Glutamatergic neuron (in vitro differentiated cells): Measurements from ENCODE around the gene TMPRSS13. TPM values are rescaled to one million over a fixed set of nuclear protein-coding genes. Genes with fewer than 3 reads are reported as not detected.

Experiments used
- DNase-seq: peaks from one replicate; pipeline ENCODE4 v3.0.0; 2022
- H3K27ac Mint-ChIP-seq: one replicate; pipeline ENCODE4 v1.8.0; 2020; ENCODE audit warnings: mild to moderate bottlenecking, mixed read lengths, inconsistent platforms; ENCODE audit not compliant: unreplicated experiment
- H3K27me3 Mint-ChIP-seq: one replicate; pipeline ENCODE4 v1.8.0; 2020; ENCODE audit warnings: mild to moderate bottlenecking, moderate library complexity, mixed read lengths, inconsistent platforms; ENCODE audit not compliant: unreplicated experiment
- H3K36me3 Mint-ChIP-seq: one replicate; pipeline ENCODE4 v1.8.0; 2020; ENCODE audit warnings: mild to moderate bottlenecking, mixed read lengths, inconsistent platforms; ENCODE audit not compliant: unreplicated experiment
- H3K4me1 Mint-ChIP-seq: one replicate; pipeline ENCODE4 v1.8.0; 2020; ENCODE audit warnings: mild to moderate bottlenecking, low read depth, mixed read lengths, inconsistent platforms; ENCODE audit not compliant: unreplicated experiment
- H3K4me3 Mint-ChIP-seq: one replicate; pipeline ENCODE4 v1.8.0; 2020; ENCODE audit warnings: mild to moderate bottlenecking, mixed read lengths, inconsistent platforms; ENCODE audit not compliant: unreplicated experiment
- H3K9me3 Mint-ChIP-seq: one replicate; pipeline ENCODE4 v1.8.0; 2020; ENCODE audit warnings: mild to moderate bottlenecking, moderate library complexity, mixed read lengths, inconsistent platforms; ENCODE audit not compliant: unreplicated experiment
- total RNA-seq: library from RNA; stranded (reverse); fragmentation: NEBNext Ultra II Directional; extraction: Animal tissue kit (Norgen Biotek cat#: 25700); gene quantifications from one replicate; pipeline ENCODE4 v1.2.1, GENCODE V29; 2021; ENCODE audit not compliant: unreplicated experiment
- TF ChIP-seq, protein P1 (sequence below): fragments of 200-600 bp; sonication (generic); IDR thresholded peaks from one replicate; pipeline ENCODE4 v1.5.0; 2021; ENCODE audit not compliant: partially characterized antibody, unreplicated experiment

Gene TMPRSS13
- total RNA-seq, 1 donor from 2014 or later: 0.32 TPM

DNA sequence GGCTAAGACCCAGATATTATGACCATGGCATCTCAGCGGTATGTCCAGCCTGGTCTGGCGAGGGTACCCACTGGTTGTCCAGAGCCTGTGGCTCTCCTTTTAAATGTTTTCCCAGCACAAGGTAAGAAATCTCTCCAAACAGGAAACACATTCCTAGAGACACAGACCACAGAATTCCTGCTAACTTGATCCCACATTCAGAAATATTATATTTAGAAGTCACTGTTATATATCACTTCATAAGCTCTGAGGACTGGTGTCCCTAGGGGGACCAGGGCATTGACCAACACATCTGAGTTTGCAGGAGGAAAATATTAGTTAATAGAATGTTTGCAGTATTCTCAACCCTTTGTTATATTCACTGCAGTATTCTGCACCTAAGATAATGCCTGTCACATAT, 23.1 kb downstream of the TMPRSS13 start:
- peaks cover 2% of the 10 kb centered on the region for H3K27me3 Mint-ChIP-seq
- peaks cover 6% of the 10 kb centered on the region for H3K9me3 Mint-ChIP-seq
- TF ChIP-seq, protein P1, sequence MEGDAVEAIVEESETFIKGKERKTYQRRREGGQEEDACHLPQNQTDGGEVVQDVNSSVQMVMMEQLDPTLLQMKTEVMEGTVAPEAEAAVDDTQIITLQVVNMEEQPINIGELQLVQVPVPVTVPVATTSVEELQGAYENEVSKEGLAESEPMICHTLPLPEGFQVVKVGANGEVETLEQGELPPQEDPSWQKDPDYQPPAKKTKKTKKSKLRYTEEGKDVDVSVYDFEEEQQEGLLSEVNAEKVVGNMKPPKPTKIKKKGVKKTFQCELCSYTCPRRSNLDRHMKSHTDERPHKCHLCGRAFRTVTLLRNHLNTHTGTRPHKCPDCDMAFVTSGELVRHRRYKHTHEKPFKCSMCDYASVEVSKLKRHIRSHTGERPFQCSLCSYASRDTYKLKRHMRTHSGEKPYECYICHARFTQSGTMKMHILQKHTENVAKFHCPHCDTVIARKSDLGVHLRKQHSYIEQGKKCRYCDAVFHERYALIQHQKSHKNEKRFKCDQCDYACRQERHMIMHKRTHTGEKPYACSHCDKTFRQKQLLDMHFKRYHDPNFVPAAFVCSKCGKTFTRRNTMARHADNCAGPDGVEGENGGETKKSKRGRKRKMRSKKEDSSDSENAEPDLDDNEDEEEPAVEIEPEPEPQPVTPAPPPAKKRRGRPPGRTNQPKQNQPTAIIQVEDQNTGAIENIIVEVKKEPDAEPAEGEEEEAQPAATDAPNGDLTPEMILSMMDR: no peak
- peaks cover 8% of the 10 kb centered on the region for H3K4me1 Mint-ChIP-seq
- DNase-seq: no peak
- H3K36me3 Mint-ChIP-seq: no peaks in the 10 kb centered on the region
- no peak overlapping the region for H3K4me3 Mint-ChIP-seq
- no peak overlapping the region for H3K27ac Mint-ChIP-seq

DNA sequence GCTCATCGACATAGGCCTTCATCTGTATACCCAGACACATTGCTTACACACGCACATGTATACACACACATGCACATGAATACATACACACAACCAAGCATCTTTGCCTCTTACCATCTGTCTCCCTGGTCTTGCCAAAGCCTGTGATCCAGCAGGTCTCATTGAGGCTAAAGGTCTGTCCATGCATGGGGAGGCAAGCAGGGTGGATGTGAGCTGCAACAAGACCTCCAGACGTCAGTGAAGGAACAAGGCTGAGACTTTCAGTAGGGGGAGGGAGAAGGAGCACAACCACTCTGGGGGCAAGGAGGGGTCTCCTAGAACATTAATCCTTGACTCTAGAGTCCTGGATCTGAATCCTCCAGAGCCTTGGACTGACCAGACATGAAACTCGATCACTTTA, 23.7 kb downstream of the TMPRSS13 start:
- H3K27me3 Mint-ChIP-seq: peaks cover 2% of the 10 kb centered on the region
- H3K4me1 Mint-ChIP-seq: peaks cover 8% of the 10 kb centered on the region
- no peak overlapping the region for H3K27ac Mint-ChIP-seq
- no peak overlapping the region for H3K4me3 Mint-ChIP-seq
- H3K9me3 Mint-ChIP-seq: peaks cover 2% of the 10 kb centered on the region
- DNase-seq: no peak
- TF ChIP-seq, protein P1: no peak
- no peaks in the 10 kb centered on the region for H3K36me3 Mint-ChIP-seq

DNA sequence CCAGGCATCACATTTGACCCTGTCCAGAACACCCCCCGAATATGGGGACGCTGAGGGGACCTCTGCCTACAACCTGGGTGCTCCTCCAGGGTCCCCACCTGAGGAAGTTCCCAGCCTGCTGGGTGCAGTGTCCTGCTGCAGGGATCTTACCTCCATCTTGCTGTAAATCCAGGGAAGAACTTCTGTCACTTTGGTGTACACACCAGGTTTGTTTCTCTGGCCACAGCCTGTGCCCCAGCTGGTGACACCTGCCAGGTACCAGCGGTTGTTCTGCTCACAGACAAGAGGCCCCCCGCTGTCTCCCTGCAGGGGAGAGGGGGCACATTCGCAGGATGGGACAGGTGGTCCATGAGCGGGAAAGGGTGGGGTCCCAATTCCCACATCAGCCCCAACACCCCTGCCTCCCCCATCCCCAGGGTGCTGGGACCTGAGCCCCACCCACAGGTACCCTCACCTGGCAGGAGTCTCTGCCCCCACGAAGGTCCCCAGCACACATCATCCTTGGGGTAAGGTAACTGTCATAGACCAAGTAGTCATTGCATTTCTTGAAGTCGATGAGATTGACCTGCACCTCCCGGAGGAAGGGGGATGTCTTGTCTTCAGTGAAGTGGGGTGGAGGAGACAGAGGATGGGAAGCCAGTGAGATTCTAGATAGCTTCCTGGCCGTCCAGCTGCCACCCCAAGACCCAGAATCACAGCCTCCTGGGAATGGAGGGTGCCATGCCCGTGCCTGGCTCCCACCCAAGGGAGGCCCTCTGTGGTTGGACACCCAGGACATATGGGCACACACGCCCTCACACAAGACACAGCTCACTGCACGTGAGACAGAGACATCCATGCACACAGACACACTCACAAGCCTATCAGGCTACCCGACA, 25.5 kb downstream of the TMPRSS13 start:
- Mint-ChIP-seq H3K4me1 (peaks cover 8% of the 10 kb centered on the region), H3K4me3 (no peak overlapping the region), H3K36me3 (no peaks in the 10 kb centered on the region), H3K27me3 (peaks cover 5% of the 10 kb centered on the region), H3K9me3 (peaks cover 2% of the 10 kb centered on the region), H3K27ac (no peak overlapping the region)
- TF ChIP-seq, protein P1: no peak
- DNase-seq: no peak

DNA sequence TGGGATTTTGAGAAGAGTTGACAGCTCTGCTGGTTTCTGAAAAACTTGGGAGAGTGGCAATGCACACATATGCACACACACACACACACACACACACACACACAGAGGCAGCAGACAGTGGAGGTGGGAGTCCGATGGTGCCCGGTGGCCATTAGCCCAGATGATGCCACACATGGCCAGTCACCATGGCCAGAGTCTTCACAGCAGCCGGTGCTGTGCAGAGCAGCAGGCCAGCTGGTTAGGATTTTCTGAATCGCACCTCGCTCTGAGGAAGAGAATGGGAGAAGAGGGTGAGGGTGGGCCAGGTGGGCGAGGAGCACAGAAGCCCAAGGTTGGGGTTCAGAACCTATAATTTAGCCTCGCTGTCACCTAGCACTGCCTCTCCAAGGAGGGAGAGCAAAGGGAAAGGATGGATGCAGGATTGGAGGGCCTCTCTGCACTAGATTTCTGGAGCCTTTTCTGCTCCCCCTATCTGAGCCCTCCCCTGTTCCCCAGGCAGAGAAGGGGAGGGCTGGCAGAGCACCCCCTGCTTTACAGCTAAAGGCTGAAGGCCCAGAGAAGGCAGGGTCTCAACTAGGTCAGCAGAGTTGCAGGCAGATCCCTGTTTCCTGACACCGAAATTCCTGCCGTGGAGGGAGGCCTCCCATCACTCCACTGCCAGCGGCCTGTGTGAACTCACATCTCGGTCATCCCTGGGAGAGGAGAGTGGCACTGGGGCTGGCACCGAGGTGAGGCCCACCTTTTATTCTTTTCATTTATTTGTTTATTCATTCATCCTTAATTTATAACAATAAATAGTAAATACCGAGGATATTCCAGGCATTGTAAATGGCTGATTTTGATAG, 27.0 kb downstream of the TMPRSS13 start:
- H3K4me1 Mint-ChIP-seq: peaks cover 3% of the 10 kb centered on the region
- DNase-seq: no peak
- TF ChIP-seq, protein P1: no peak

More for the DNA sequence above, 27.0 kb downstream of the TMPRSS13 start:
- no peak overlapping the region for H3K27ac Mint-ChIP-seq
- peaks cover 5% of the 10 kb centered on the region for H3K27me3 Mint-ChIP-seq
- no peaks in the 10 kb centered on the region for H3K36me3 Mint-ChIP-seq
- no peak overlapping the region for H3K4me3 Mint-ChIP-seq
- peaks cover 2% of the 10 kb centered on the region for H3K9me3 Mint-ChIP-seq
